Measurements from ENCODE around the gene SPDYE3. TPM values are rescaled to one million over a fixed set of nuclear protein-coding genes. Genes with fewer than 3 reads are reported as not detected.

SPDYE3 gene
- not detected in 5 replicates for total RNA-seq (2022; extraction: Qiagen RNA extraction; ENCODE audit: low read depth)

GRCh38 chr7:100307402-100307801 lies at the start of gene SPDYE3:
SPDYE3 (plus strand) TSS chr7:100307702; CDS start chr7:100307886, 184 bp downstream.

GRCh38 chr7:100358027-100358856 lies 50.7 kb downstream of the SPDYE3 start, which contains the start of gene PILRB:
PILRB (plus strand) TSS chr7:100358117; CDS start chr7:100358303, 186 bp downstream.

Other genes starting within 250 kb of the SPDYE3 start
- gene ZNF3, start 226.0 kb upstream of the SPDYE3 start, total RNA-seq (2022; extraction: Qiagen RNA extraction; ENCODE audit: low read depth): 17.8 to 24.8 TPM (median 18.8 TPM) in 5 replicates
- 148 to 197 TPM (median 177 TPM) in 5 replicates for gene COPS6, start 218.7 kb upstream of the SPDYE3 start, total RNA-seq (2022; extraction: Qiagen RNA extraction; ENCODE audit: low read depth)
- gene MCM7, start 206.3 kb upstream of the SPDYE3 start, total RNA-seq (2022; extraction: Qiagen RNA extraction; ENCODE audit: low read depth): 241 to 254 TPM (median 244 TPM) in 5 replicates
- 14.2 to 17.9 TPM (median 16.1 TPM) in 5 replicates for gene AP4M1, start 206.1 kb upstream of the SPDYE3 start, total RNA-seq (2022; extraction: Qiagen RNA extraction; ENCODE audit: low read depth)
- gene TAF6, start 188.3 kb upstream of the SPDYE3 start, total RNA-seq (2022; extraction: Qiagen RNA extraction; ENCODE audit: low read depth): 60.0 to 70.6 TPM (median 68.0 TPM) in 5 replicates
- 10.7 to 13.0 TPM (median 12.0 TPM) in 5 replicates for gene CNPY4, start 188.1 kb upstream of the SPDYE3 start, total RNA-seq (2022; extraction: Qiagen RNA extraction; ENCODE audit: low read depth)
- gene MBLAC1, start 180.7 kb upstream of the SPDYE3 start, total RNA-seq (2022; extraction: Qiagen RNA extraction; ENCODE audit: low read depth): 2.5 to 3.5 TPM (median 2.9 TPM) in 5 replicates
- 157 to 193 TPM (median 181 TPM) in 5 replicates for gene LAMTOR4, start 158.8 kb upstream of the SPDYE3 start, total RNA-seq (2022; extraction: Qiagen RNA extraction; ENCODE audit: low read depth)
- gene TRAPPC14, start 149.0 kb upstream of the SPDYE3 start, total RNA-seq (2022; extraction: Qiagen RNA extraction; ENCODE audit: low read depth): 11.9 to 15.5 TPM (median 13.2 TPM) in 5 replicates
- gene GAL3ST4, start 139.1 kb upstream of the SPDYE3 start, total RNA-seq (2022; extraction: Qiagen RNA extraction; ENCODE audit: low read depth): 0.07 to 0.08 TPM in 2 of 5 replicates, not detected in the others
- 0.24 to 1.4 TPM (median 0.67 TPM) in 5 replicates for gene GPC2, start 130.3 kb upstream of the SPDYE3 start, total RNA-seq (2022; extraction: Qiagen RNA extraction; ENCODE audit: low read depth)
- 0.18 to 0.45 TPM (median 0.26 TPM) in 4 of 5 replicates, not detected in the other for gene STAG3, start 129.8 kb upstream of the SPDYE3 start, total RNA-seq (2022; extraction: Qiagen RNA extraction; ENCODE audit: low read depth)
- not detected in 5 replicates for gene PVRIG, start 87.8 kb upstream of the SPDYE3 start, total RNA-seq (2022; extraction: Qiagen RNA extraction; ENCODE audit: low read depth)
- gene PILRB, start 50.4 kb downstream of the SPDYE3 start, total RNA-seq (2022; extraction: Qiagen RNA extraction; ENCODE audit: low read depth): 25.8 to 35.2 TPM (median 31.2 TPM) in 5 replicates
- gene PILRA, start 65.8 kb downstream of the SPDYE3 start, total RNA-seq (2022; extraction: Qiagen RNA extraction; ENCODE audit: low read depth): 4.0 to 6.4 TPM (median 5.4 TPM) in 5 replicates
- 0.91 to 1.7 TPM (median 1.6 TPM) in 5 replicates for gene ZCWPW1, start 121.0 kb downstream of the SPDYE3 start, total RNA-seq (2022; extraction: Qiagen RNA extraction; ENCODE audit: low read depth)
- 41.3 to 51.2 TPM (median 46.2 TPM) in 5 replicates for gene MEPCE, start 122.1 kb downstream of the SPDYE3 start, total RNA-seq (2022; extraction: Qiagen RNA extraction; ENCODE audit: low read depth)
- 34.2 to 53.7 TPM (median 51.8 TPM) in 5 replicates for gene PPP1R35, start 128.8 kb downstream of the SPDYE3 start, total RNA-seq (2022; extraction: Qiagen RNA extraction; ENCODE audit: low read depth)
- gene SPACDR, start 156.6 kb downstream of the SPDYE3 start, total RNA-seq (2022; extraction: Qiagen RNA extraction; ENCODE audit: low read depth): 0.60 to 0.96 TPM (median 0.77 TPM) in 4 of 5 replicates, not detected in the other
- gene TSC22D4, start 171.5 kb downstream of the SPDYE3 start, total RNA-seq (2022; extraction: Qiagen RNA extraction; ENCODE audit: low read depth): 30.8 to 38.7 TPM (median 35.0 TPM) in 5 replicates
- 0.77 to 1.3 TPM (median 1.2 TPM) in 5 replicates for gene NYAP1, start 176.2 kb downstream of the SPDYE3 start, total RNA-seq (2022; extraction: Qiagen RNA extraction; ENCODE audit: low read depth)
- gene AGFG2, start 231.5 kb downstream of the SPDYE3 start, total RNA-seq (2022; extraction: Qiagen RNA extraction; ENCODE audit: low read depth): 11.3 to 15.4 TPM (median 12.6 TPM) in 5 replicates